Keratinocyte (primary cell): ENCODE data around the gene SFXN3. TPM values are rescaled to one million over a fixed set of nuclear protein-coding genes. Genes with fewer than 3 reads are reported as not detected.

Source experiments
- DNase-seq: peaks from one replicate; pipeline ENCODE4 v3.0.0-alpha.2; 2011; ENCODE audit warnings: low read depth, missing footprints, low spot score
- FAIRE-seq: peaks from 2 replicates; lab custom pipeline; 2011; peaks lifted over from hg19 to GRCh38; lab: Jason Lieb, UNC
- H2AFZ ChIP-seq: 2 replicates; pipeline ENCODE4 v1.6.0; 2012; ENCODE audit warnings: low read length, control low read depth, inconsistent platforms; ENCODE audit not compliant: control insufficient read depth
- H3K27ac ChIP-seq: 2 replicates; pipeline ENCODE4 v1.5.1; 2011; ENCODE audit warnings: low read length; ENCODE audit not compliant: control insufficient read depth, insufficient read depth
- H3K27me3 ChIP-seq: 3 replicates; pipeline ENCODE4 v1.6.0; 2011; ENCODE audit warnings: low read length; ENCODE audit not compliant: control insufficient read depth, insufficient read depth; ENCODE audit errors: extremely low read depth
- H3K36me3 ChIP-seq, 2 experiments: 2 replicates in 1 of 2; 3 replicates in 1 of 2; pipeline ENCODE4 v1.5.1; 2011; ENCODE audit warnings: low read length in 2 of 2, mild to moderate bottlenecking in 1 of 2; ENCODE audit not compliant: control insufficient read depth in 2 of 2, insufficient read depth in 2 of 2; ENCODE audit errors: extremely low read depth in 1 of 2
- H3K4me1 ChIP-seq: 3 replicates; pipeline ENCODE4 v1.5.1; 2011; ENCODE audit warnings: low read length; ENCODE audit not compliant: control insufficient read depth, insufficient read depth; ENCODE audit errors: extremely low read depth
- H3K4me2 ChIP-seq: 3 replicates; pipeline ENCODE4 v1.6.0; 2011; ENCODE audit warnings: low read depth, low read length; ENCODE audit not compliant: control insufficient read depth, insufficient read depth; ENCODE audit errors: extremely low read depth
- H3K4me3 ChIP-seq, 3 experiments: fragments of 200-600 bp in 1 of 3; sonication (generic) in 1 of 3; 2 replicates in 2 of 3; 3 replicates in 1 of 3; pipeline ENCODE4 v1.5.1; 2011 to 2016; ENCODE audit warnings: low read length in 3 of 3, mild to moderate bottlenecking in 3 of 3, control low read depth in 2 of 3, inconsistent platforms in 1 of 3, low read depth in 1 of 3, mixed read lengths in 1 of 3, mixed run types in 1 of 3, moderate library complexity in 1 of 3; ENCODE audit not compliant: control insufficient read depth in 2 of 3, insufficient read depth in 2 of 3; ENCODE audit errors: extremely low read depth in 1 of 3
- H3K79me2 ChIP-seq: 2 replicates; pipeline ENCODE4 v1.6.0; 2012; ENCODE audit warnings: low read length; ENCODE audit not compliant: control insufficient read depth, insufficient read depth
- H3K9ac ChIP-seq: 3 replicates; pipeline ENCODE4 v1.6.0; 2011; ENCODE audit warnings: low read length; ENCODE audit not compliant: control insufficient read depth, insufficient read depth; ENCODE audit errors: extremely low read depth
- H3K9me1 ChIP-seq: 3 replicates; pipeline ENCODE4 v1.6.0; 2011; ENCODE audit warnings: low read length; ENCODE audit not compliant: control insufficient read depth, insufficient read depth; ENCODE audit errors: extremely low read depth
- H3K9me3 ChIP-seq: 2 replicates; pipeline ENCODE4 v1.5.1; 2012; ENCODE audit warnings: low read depth, low read length; ENCODE audit not compliant: control insufficient read depth
- H4K20me1 ChIP-seq: 3 replicates; pipeline ENCODE4 v1.6.0; 2011; ENCODE audit warnings: low read length; ENCODE audit not compliant: control insufficient read depth, insufficient read depth; ENCODE audit errors: extremely low read depth
- EZH2 ChIP-seq: IDR thresholded peaks from one replicate; pipeline ENCODE4 v1.6.1; 2012; ENCODE audit warnings: inconsistent platforms, mild to moderate bottlenecking, low read length, moderate library complexity
- dilution Hi-C: fragments of 300-500 bp; cut with MboI; formaldehyde crosslinking; loops from one replicate; pipeline ENCODE4 v1.7.0; 2020; ENCODE audit warnings: low sequenced_read_pairs; ENCODE audit not compliant: extremely low pct_ligation_motif_present
- polyA plus RNA-seq, 5 experiments: library from polyadenylated mRNA; depleted of rRNA in 3 of 5; stranded (reverse) in 3 of 5; stranded (forward) in 1 of 5; unstranded in 1 of 5; fragments of >200 nt; gene quantifications; 1 replicate in 1 of 5; 2 replicates in 3 of 5; 3 replicates in 1 of 5; pipeline versions ENCODE4 v1.2.1 to v1.2.3, GENCODE V29; 2011 to 2012; ENCODE audit warnings: missing spikeins in 2 of 5, low read depth in 1 of 5, low replicate concordance in 1 of 5
- TF ChIP-seq, protein P1 (sequence below), 3 experiments: IDR thresholded peaks in 1 of 3; conservative IDR thresholded peaks in 1 of 3; optimal IDR thresholded peaks in 1 of 3; 2 replicates in 2 of 3; 3 replicates in 1 of 3; pipeline versions ENCODE3 to v1.5.1; 2011; ENCODE audit warnings: low read length in 3 of 3, mild to moderate bottlenecking in 3 of 3, moderate library complexity in 2 of 3, control low read depth in 1 of 3, inconsistent platforms in 1 of 3; ENCODE audit not compliant: insufficient read depth in 2 of 3; ENCODE audit errors: extremely low read depth in 1 of 3

Gene SFXN3
- polyA plus RNA-seq, 1 donor (not counting 4 experiments of a cell fraction or from before 2014, with no cell fraction given), result 77.0 TPM

DNA sequence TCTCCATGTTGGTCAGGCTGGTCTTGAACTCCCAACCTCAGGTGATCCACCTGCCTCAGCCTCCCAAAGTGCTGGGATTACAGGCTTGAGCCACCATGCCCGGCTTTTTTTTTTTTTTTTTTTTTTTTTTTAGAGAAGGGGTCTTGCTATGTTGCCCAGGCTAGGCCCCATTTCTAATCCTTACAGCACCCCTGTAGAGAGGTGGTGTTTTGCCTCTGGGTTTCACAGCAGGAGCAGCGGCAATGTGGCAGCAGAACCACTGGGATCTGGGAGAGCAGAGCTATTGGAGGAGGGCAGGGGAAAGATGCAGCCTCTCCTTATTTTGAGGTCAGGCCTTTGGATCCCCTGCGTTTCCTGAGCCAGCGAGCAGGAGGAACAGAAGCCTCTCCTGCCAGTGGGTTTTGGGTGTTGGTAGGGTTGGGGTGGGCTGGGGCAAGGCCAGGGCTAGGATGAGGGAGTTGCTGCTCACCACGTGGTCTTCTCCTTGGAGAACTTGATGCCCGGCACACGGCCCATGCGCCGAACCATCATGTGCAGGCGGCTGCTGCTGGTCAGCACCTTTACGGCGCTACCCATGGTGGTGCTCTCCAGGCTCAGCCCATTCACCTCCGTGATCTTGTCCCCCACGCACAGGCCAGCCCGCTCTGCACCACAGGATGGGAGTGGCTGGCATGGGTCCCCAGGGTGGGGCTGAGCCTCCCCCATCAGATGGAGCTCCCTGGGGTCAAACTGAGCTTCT is 7.9 kb upstream of the SFXN3 start:
- peaks cover 2% of the 10 kb centered on the region for H3K4me1 ChIP-seq
- no peak overlapping the region for H3K4me3 ChIP-seq
- H3K4me2 ChIP-seq, result no peak overlapping the region
- H3K9me3 ChIP-seq, result no peaks in the 10 kb centered on the region
- no peak overlapping the region for H3K9ac ChIP-seq
- H3K9me1 ChIP-seq, result no peaks in the 10 kb centered on the region
- dilution Hi-C loops, result no loop called here
- peaks cover 7% of the 10 kb centered on the region for H3K27me3 ChIP-seq
- no peaks in the 10 kb centered on the region for H3K79me2 ChIP-seq
- TF ChIP-seq, protein P1, sequence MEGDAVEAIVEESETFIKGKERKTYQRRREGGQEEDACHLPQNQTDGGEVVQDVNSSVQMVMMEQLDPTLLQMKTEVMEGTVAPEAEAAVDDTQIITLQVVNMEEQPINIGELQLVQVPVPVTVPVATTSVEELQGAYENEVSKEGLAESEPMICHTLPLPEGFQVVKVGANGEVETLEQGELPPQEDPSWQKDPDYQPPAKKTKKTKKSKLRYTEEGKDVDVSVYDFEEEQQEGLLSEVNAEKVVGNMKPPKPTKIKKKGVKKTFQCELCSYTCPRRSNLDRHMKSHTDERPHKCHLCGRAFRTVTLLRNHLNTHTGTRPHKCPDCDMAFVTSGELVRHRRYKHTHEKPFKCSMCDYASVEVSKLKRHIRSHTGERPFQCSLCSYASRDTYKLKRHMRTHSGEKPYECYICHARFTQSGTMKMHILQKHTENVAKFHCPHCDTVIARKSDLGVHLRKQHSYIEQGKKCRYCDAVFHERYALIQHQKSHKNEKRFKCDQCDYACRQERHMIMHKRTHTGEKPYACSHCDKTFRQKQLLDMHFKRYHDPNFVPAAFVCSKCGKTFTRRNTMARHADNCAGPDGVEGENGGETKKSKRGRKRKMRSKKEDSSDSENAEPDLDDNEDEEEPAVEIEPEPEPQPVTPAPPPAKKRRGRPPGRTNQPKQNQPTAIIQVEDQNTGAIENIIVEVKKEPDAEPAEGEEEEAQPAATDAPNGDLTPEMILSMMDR (optimal IDR thresholded peaks at IDR 0.05 in 1 of 3, IDR thresholded peaks at IDR 0.05 in 1 of 3, conservative IDR thresholded peaks at IDR 0.05 in 1 of 3; ENCODE audit: extremely low read depth in 1 of 3, insufficient read depth in 2 of 3, low read length in 3 of 3), result no peak
- no peak for TF ChIP-seq EZH2
- no peaks in the 10 kb centered on the region for H4K20me1 ChIP-seq
- no peak for DNase-seq
- no peak overlapping the region for H2AFZ ChIP-seq
- FAIRE-seq, result no peak
- no peaks in the 10 kb centered on the region for H3K36me3 ChIP-seq
- H3K27ac ChIP-seq, result no peak overlapping the region

DNA sequence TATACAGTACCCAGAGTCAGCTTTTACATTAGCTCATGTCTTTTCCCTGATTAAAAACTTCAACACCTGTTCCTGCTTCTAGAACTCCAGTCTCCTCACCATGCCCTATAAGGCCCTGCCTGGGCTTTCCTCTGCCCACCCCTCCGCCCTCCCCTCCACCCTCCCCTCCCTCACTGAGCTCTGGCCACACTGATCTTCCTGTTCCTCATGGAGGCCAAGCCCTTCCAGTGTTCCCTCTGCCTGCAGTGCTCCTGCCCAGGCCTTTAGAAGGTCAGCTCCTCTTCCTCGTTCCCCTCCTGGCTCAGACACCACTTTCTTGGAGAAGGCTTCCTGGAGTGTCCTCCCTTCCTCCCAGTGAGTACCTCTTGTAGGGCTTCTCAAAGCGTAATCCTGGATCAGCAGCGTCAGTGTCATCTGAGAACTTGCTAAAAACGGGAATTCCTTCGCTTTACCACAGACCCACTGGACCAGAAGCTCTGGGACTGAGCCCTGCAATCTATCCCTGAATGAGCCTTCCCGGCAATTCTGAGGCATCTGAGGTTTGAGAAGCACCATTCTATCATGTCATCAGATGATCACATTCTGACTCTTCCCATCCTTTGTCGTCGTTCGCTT is 3.8 kb upstream of the SFXN3 start:
- Histone ChIP-seq H3K4me2 (no peak overlapping the region), H3K79me2 (no peaks in the 10 kb centered on the region), H3K4me1 (peaks cover 15% of the 10 kb centered on the region), H3K27me3 (peaks cover 9% of the 10 kb centered on the region), H3K9me1 (no peaks in the 10 kb centered on the region), H2AFZ (no peak overlapping the region), H4K20me1 (no peaks in the 10 kb centered on the region), H3K4me3 (no peak overlapping the region), H3K27ac (no peak overlapping the region), H3K9me3 (no peaks in the 10 kb centered on the region), H3K9ac (no peak overlapping the region), H3K36me3 (no peaks in the 10 kb centered on the region)
- TF ChIP-seq, protein P1 (optimal IDR thresholded peaks at IDR 0.05 in 1 of 3, IDR thresholded peaks at IDR 0.05 in 1 of 3, conservative IDR thresholded peaks at IDR 0.05 in 1 of 3; ENCODE audit: extremely low read depth in 1 of 3, insufficient read depth in 2 of 3, low read length in 3 of 3), result no peak
- no peak for TF ChIP-seq EZH2
- FAIRE-seq (no peak), DNase-seq (no peak)
- dilution Hi-C loops, result no loop called here
